GM12864 (cell line): ENCODE results near the gene TUBG2.
"Not testable (repeated sequence)": the region's sequence is repeated elsewhere in the genome, so short reads cannot be mapped to it uniquely, and the experiment has no call there.

ENCODE experiments used
- DNase-seq: peaks from one replicate; pipeline ENCODE4 v3.0.0-alpha.2; 2011; ENCODE audit warnings: low read depth
- H3K4me3 ChIP-seq: 2 replicates; pipeline ENCODE4 v1.5.1; 2011; ENCODE audit warnings: mild to moderate bottlenecking, low read depth, low read length, control low read depth
- CTCF ChIP-seq: IDR thresholded peaks from 2 replicates; pipeline ENCODE4 v1.5.1; 2011; ENCODE audit warnings: low read depth, mild to moderate bottlenecking, moderate library complexity, low read length, control low read depth, inconsistent platforms; ENCODE audit errors: missing control alignments

TUBG2 gene

DNA sequence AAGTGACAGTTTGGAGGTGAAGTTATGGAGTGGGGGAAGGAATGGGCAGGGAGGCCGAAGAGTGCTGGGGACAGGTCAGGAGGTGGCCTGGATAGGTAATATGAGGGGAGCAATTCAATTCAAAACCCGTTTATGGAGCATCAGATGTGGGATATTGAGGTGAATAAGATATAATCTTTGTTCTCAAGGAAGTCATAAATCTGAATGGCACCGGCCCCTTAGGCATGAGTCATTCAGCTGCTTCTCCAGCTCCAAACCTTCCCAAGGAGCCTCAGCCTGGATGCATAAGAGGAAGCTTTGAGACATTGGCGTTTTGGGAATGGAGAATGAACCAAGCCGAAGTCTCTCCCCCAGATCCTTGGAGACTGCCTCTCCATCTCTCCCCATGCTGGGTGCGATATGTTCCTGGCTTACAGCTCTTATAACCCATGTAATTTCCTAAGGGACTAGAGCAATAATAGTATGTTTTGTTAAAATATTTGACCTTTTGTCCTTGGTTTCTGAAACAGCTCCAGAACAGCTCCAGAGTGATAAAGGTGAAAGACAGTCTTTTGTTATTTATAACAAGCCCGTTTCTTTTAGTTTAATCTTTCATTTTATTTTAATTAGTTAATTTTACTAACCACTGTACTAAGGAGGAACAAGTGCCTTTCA is 1.7 kb downstream of the TUBG2 start:
- DNase-seq = no peak
- H3K4me3 ChIP-seq = no peak overlapping the region
- TF ChIP-seq CTCF = no peak

DNA sequence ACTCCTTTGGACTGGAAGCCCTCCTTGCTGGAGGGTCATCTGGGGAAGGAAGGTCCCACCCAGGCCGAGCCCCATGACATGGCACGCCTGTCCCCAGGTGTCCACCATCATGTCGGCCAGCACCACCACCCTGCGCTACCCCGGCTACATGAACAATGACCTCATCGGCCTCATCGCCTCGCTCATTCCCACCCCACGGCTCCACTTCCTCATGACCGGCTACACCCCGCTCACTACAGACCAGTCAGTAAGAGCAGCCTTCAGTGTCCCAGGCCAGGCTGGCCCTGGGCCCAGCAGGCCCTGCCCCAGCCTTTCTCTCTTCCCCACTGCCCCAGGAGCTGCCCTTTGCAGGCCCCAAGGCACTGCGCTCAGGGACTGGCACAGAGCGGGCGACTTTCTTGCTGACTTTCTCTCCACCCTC is 6.5 kb downstream of the TUBG2 start:
- H3K4me3 ChIP-seq = no peak overlapping the region
- no peak for TF ChIP-seq CTCF
- DNase-seq = no peak

GRCh38 chr17:42666126-42666525 is 7.0 kb downstream of the TUBG2 start:
- DNase-seq, H3K4me3 ChIP-seq: not testable (repeated sequence)

DNA sequence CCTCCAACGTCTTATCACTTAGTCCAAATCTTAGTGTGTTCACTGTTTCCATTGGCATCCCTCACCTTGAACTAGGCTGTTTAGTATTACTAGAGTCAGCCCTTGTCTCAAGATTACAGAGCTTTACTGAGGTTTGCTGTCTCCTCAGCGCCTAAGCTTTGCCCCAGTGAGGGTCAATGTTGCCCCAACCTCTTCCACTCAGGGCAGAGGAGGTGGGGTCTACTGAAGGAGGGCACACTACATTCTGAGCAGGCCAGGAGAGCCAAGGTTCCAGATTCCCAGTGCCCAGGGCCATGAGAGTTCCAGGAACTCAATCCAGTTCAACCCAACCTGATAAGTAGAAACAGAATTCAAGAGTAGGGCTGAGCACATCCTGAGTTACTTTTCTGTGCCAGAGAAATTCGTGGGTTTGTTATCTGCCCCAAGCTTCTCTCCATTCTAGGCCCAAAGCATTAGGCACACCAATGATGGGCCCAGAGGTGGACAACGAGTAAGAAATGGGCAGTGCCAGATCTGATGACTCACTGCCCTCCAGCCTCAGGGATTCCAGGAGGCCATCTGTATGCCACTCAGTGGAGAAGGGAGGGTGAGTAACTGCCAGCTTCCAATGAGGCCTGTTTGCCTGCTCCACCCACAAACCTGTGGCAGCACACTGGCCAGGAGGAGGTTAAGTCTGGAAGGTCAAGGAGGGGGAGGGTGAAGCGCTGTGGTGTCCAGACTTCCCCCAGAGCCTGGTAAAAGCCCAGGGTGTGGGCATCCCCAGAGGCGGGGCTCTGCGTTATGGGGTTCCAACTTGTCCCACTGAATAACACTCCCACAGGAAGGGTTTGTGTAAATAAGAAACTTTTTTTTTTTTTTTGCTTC is 8.2 kb downstream of the TUBG2 start:
- H3K4me3 ChIP-seq = no peak overlapping the region
- no peak for TF ChIP-seq CTCF
- DNase-seq = no peak

GRCh38 chr17:42669705-42669976 is 10.6 kb downstream of the TUBG2 start:
- no peak overlapping the region for H3K4me3 ChIP-seq
- TF ChIP-seq CTCF = no peak
- DNase-seq = no peak

- no peak overlapping the region for H3K4me3 ChIP-seq
- TF ChIP-seq CTCF = no peak
- DNase-seq = no peak
Observed at GRCh38 chr17:42669977-42670788, 11.1 kb downstream of the TUBG2 start.
